Stimulated activated CD8-positive, alpha-beta memory T cell treated with anti-CD3 and anti-CD28 coated beads, Interleukin-12 subunit alpha, Interleukin-12 subunit beta, amount 100 ng/mL, for 1 hour (primary cell): ENCODE measurements around the gene EIF3A.
"Not testable (repeated sequence)": the region's sequence is repeated elsewhere in the genome, so short reads cannot be mapped to it uniquely, and the experiment has no call there.

Experiments used
- DNase-seq: peaks from one replicate; pipeline ENCODE4 v3.0.0-alpha.2; 2020; ENCODE audit warnings: low read depth

Gene EIF3A, protein sequence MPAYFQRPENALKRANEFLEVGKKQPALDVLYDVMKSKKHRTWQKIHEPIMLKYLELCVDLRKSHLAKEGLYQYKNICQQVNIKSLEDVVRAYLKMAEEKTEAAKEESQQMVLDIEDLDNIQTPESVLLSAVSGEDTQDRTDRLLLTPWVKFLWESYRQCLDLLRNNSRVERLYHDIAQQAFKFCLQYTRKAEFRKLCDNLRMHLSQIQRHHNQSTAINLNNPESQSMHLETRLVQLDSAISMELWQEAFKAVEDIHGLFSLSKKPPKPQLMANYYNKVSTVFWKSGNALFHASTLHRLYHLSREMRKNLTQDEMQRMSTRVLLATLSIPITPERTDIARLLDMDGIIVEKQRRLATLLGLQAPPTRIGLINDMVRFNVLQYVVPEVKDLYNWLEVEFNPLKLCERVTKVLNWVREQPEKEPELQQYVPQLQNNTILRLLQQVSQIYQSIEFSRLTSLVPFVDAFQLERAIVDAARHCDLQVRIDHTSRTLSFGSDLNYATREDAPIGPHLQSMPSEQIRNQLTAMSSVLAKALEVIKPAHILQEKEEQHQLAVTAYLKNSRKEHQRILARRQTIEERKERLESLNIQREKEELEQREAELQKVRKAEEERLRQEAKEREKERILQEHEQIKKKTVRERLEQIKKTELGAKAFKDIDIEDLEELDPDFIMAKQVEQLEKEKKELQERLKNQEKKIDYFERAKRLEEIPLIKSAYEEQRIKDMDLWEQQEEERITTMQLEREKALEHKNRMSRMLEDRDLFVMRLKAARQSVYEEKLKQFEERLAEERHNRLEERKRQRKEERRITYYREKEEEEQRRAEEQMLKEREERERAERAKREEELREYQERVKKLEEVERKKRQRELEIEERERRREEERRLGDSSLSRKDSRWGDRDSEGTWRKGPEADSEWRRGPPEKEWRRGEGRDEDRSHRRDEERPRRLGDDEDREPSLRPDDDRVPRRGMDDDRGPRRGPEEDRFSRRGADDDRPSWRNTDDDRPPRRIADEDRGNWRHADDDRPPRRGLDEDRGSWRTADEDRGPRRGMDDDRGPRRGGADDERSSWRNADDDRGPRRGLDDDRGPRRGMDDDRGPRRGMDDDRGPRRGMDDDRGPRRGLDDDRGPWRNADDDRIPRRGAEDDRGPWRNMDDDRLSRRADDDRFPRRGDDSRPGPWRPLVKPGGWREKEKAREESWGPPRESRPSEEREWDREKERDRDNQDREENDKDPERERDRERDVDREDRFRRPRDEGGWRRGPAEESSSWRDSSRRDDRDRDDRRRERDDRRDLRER (N-terminal part only)

DNA sequence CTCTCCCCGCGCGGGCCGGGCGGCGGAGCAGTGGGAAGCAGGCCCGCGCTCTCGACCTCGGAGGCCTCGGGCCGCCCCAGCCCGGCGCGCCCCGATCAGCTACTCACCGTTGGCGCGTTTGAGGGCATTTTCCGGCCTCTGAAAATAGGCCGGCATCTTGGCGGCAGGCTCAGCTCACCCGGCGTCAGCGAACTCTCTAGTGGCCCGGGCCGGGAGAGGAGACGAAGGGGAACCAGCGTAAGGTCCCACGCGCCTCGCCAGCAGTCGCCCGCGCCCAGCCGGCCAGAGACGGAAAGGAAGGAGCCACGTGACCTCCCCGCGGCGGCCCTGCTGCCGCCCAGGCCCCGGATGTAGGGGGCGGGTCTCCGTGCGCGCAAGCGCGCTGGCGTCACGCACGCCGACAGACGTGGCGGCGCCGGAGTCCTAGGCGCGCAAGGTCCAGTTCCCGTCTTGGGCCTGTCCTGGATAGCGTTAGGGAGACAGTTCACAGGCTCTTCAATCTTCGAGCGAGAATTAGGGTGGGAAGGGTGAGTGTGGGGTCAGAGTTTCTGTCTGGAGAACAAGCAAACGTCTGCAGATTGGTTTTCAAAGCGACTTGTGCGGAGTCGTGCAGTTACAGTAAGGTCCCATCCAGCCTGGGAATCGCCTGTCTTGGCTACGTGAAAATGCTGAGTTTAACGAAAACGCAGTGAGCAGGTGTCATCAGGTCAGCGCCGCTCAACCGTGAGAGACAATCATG lies at the start of gene EIF3A:
EIF3A (minus strand) TSS at position 297 of the 739 bp plus-strand sequence; CDS start at position 156, 141 bp downstream.
- DNase-seq, result peak; percentile 81

GRCh38 chr10:119129721-119130120 lies 49.1 kb upstream of the EIF3A start:
- DNase-seq, result no peak

- no peak for DNase-seq
Measured at GRCh38 chr10:119125942-119126341, 45.3 kb upstream of the EIF3A start.

DNA sequence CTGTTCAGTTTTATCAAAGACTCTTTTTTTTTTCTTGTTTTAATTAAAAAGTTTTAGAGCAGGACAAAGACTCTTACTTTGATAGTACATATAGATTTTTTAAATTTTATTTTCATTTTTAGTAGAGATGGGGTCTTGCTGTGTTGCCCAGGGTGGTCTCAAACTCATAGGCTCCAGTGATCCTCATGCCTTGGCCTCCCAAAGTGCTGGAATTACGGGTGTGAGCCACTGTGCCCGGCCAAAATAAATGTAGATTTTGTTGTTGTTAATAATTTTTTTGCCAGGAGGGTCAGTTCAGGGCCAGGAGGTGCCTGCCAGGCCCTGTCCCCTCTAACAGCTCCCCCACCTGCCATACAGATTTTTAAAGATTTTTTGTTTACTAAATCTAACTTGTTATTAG lies 40.3 kb upstream of the EIF3A start:
- DNase-seq, result no peak

DNA sequence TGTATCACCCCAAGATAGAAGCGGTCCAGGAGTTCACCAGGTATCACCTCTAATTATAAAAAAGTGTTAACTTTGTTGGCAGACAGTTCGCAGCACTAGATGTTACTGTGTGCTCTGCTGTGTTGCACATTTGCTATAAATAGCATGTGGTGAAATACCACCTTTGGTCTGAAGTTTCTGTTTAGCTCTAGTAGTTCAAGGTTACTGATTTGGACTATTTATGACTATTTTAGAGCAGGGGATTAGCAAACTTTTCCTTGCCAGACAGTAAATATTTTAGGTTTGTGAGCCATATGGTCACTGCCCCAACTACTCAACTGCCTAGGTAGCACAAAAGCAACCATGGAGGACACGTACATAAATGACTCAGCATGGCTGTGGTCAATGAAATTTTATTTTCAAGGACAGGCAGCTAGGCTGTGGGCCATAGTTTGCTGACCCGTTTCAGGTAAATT lies 39.8 kb upstream of the EIF3A start:
- DNase-seq, result no peak

- DNase-seq, result no peak
Measured at GRCh38 chr10:119119400-119119799, 38.8 kb upstream of the EIF3A start.

GRCh38 chr10:119118231-119118630 lies 37.6 kb upstream of the EIF3A start:
- no peak for DNase-seq

DNA sequence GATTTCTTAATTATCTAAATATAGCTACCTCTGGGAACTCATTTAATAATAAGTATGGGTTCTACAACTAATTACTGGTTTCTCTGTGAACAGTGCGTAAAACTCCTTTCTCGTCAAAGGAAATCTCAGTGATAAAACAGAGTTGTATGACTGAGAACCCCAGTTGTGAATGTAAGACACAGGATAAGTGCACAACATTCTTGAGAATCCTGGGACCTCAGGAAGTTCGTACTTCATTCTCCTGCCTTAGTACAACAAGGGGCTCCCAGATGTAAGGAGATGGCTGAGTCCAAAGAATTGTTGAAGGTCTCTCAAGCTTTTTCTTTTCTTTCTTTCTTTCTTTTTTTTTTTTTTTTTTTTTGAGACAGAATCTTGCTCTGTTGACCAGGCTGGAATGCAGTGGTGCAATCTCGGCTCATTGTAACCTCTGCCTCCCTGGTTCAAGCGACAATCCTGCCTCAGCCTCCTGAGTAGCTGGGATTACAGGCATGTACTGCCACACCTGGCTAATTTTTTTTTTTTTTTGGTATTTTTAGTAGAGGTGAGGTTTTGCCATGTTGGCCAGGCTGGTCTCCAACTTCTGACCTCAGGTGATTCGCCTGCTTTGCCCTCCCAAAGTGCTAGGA lies 35.8 kb upstream of the EIF3A start:
- no peak for DNase-seq

DNA sequence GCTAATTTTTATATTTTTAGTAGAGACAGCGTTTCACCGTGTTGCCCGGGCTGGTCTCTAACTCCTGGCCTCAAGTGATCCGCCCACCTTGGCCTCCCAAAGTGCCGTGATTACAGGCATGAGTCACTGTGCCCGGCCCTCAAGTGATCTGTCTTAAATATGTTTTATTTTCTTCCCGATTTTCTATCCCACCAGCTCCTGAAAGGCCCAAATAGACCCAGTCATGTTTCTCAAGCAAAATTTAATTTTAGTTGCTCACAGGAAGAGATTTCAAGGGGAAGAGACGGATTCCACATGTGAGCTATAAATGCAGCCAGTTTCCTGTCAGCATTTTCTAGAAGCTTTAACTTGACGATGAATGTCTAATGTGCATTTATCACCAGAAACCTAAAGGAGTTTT lies 35.3 kb upstream of the EIF3A start:
- DNase-seq, result no peak

- no peak for DNase-seq
Measured at GRCh38 chr10:119113751-119114732, 33.4 kb upstream of the EIF3A start.

DNA sequence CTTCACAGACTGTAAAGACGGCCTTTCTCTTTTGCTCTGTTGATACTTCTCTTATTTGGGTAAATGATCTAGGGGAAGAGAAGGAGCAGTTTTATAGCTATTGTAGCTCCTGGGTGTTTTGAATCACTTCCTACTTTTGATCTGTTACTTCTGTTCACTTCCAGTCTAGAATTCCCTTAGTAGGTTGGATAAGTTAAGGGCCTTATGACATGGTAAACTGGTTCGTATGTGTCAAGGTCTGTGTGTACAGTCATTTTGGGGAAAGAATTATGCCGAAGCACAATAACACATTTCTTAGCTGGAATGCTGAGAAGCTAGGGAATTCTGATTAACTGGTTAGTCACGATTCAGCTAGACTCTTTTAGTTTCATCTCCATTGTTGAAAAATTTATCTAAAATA lies 31.4 kb upstream of the EIF3A start:
- no peak for DNase-seq

- not testable (repeated sequence) for DNase-seq
Measured at GRCh38 chr10:119107771-119108170, 27.2 kb upstream of the EIF3A start.

- not testable (repeated sequence) for DNase-seq
Measured at GRCh38 chr10:119107106-119107505, 26.5 kb upstream of the EIF3A start.

- not testable (repeated sequence) for DNase-seq
Measured at GRCh38 chr10:119105899-119106298, 25.3 kb upstream of the EIF3A start.

- no peak for DNase-seq
Measured at GRCh38 chr10:119105155-119105554, 24.5 kb upstream of the EIF3A start.

DNA sequence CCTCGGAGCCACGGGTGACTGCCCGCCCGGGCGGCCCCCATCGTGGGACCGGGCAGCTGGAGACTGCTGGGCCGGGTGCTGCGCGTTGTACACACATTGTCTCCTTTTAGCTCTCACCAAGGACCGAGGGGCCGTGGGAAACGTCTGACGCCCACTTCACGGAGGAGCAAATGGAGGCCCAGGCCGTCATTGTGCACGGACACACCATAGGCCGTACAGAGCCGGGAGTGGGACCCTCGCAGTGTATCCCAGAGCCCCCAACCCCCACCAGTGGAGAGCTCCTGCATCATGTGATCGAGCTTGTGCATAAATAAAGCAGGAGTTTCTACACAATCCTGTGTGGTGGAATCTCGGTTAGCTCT lies 24.0 kb upstream of the EIF3A start:
- no peak for DNase-seq

GRCh38 chr10:119103903-119104653 lies 23.5 kb upstream of the EIF3A start, which contains the start of gene DENND10:
DENND10 (plus strand) TSS chr10:119104113; CDS start chr10:119104143, 30 bp downstream.
- peak; percentile 58 for DNase-seq

- DNase-seq, result no peak
Measured at GRCh38 chr10:119103241-119103902, 22.8 kb upstream of the EIF3A start.
